ENCODE data around the gene ASPSCR1.

DNA sequence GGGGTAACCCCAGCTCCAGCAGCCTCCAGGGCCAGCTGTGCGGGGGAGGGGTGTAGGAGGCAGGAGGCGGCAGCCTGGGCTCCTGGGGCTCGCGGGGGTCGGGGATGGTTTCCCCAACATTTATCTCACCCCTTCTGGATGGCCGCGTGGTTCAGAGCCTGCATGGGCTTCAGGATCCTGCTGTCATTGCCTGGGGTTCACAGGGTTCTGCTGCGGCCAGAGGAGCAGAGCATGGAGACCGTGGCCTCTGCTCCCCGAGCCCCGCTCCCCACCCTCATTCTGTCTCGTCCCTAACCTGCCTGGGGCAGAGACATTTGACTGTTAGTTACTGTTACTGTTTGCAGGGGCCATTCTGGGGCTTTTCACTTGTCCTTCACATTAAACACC, 35.3 kb upstream of the ASPSCR1 start:
- TF ChIP-seq, protein P1, sequence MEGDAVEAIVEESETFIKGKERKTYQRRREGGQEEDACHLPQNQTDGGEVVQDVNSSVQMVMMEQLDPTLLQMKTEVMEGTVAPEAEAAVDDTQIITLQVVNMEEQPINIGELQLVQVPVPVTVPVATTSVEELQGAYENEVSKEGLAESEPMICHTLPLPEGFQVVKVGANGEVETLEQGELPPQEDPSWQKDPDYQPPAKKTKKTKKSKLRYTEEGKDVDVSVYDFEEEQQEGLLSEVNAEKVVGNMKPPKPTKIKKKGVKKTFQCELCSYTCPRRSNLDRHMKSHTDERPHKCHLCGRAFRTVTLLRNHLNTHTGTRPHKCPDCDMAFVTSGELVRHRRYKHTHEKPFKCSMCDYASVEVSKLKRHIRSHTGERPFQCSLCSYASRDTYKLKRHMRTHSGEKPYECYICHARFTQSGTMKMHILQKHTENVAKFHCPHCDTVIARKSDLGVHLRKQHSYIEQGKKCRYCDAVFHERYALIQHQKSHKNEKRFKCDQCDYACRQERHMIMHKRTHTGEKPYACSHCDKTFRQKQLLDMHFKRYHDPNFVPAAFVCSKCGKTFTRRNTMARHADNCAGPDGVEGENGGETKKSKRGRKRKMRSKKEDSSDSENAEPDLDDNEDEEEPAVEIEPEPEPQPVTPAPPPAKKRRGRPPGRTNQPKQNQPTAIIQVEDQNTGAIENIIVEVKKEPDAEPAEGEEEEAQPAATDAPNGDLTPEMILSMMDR (IDR thresholded peaks at IDR 0.05) = no peak
- TF ChIP-seq POLR2A (IDR thresholded peaks at IDR 0.05) = no peak

Measured in esophagus squamous epithelium (tissue), 4 donors.